T1000 (cell line): ENCODE results near the gene LRRC4C.

ENCODE experiments used
- DNase-seq: peaks from one replicate; lab custom pipeline; 2025; ENCODE audit warnings: mixed read lengths; lab: John Stamatoyannopoulos, UW

LRRC4C gene

GRCh38 chr11:41414771-41415440 lies 44.5 kb downstream of the LRRC4C start:
- no peak for DNase-seq

GRCh38 chr11:41413843-41414242 lies 45.6 kb downstream of the LRRC4C start:
- no peak for DNase-seq

- DNase-seq, result no peak
Observed at GRCh38 chr11:41405812-41406211, 53.6 kb downstream of the LRRC4C start.

GRCh38 chr11:41404109-41404508 lies 55.3 kb downstream of the LRRC4C start:
- no peak for DNase-seq

DNA sequence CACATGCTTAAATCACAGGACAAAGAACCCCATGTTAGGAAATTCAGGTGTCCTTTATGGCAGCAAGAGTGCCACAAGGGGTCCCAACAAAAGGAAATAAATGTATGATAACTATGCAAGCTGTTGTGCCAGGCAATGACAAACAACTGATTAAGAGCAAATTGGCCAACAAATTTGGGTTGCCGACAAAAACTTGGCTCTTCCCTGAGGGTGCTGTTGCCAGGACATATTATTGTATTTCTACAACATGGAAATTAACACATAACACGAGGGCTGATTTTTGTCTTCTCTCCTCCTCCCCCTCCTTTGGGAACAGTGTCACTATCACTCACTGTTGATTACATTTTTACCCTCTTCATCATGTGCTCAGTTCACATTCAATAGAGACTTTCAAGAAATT lies 56.0 kb downstream of the LRRC4C start:
- DNase-seq, result no peak

DNA sequence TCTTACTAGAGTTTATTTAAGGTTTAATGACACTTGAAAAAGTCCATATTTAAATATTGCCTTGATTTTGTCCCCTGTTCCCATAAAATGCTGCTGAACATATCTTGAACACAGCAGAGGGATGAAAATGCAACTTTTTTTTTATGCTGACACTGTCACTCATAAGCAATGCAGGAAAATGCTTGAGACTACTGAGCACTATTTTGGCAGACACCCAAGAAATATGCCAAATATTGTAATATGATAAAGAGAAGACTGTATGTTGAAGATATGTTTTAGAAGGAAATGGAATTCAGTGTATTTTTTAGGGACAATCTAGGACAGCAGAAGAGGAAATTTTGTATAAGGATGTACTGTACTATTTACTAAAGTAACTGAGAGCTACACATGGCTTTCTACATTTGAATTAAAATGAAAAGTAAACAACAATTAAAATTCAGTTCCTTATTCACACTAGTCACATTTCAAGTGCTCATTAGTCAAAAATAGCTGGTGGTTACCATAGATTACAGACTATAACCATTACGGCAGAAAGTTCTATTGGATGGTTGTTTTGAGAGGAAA lies 58.6 kb downstream of the LRRC4C start:
- no peak for DNase-seq

DNA sequence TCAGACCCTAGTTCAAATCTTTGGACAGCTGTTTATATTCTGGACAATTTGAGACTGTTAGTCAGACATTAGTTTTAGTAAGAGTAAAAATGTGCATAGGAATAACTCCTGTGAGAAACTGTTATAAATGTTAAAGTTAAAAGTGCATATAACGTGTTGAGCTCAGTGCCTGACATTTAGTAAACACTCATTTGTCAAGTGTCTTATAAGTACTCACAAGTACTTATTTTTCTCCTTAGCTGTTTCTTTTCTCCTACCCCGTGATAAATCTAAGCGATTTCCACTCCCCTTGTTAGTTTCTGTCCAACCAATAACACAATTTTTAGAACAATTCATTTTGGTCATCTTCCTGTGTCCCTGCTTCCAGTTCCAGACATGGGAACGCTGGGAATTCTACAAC lies 59.3 kb downstream of the LRRC4C start:
- no peak for DNase-seq

- DNase-seq, result no peak
Observed at GRCh38 chr11:41399323-41399722, 60.1 kb downstream of the LRRC4C start.

DNA sequence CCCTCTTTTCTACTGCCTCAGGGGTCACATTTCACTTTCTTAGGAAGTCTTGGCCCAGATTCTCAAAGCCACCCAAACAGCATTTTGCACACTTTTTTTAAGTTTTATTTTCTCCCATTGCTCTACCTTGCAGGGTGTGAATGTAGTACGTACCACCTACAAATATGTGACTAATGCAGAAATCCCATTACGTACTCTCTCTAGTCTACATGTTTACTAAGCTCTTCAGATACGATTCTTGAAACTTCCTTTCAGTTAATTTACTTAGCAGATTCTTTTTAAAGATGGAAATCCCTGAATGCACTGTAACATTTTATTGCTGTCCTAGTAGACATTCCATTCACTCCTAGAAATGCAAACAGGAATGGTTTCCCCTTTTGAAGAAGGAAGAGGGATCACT lies 61.3 kb downstream of the LRRC4C start:
- DNase-seq, result no peak

DNA sequence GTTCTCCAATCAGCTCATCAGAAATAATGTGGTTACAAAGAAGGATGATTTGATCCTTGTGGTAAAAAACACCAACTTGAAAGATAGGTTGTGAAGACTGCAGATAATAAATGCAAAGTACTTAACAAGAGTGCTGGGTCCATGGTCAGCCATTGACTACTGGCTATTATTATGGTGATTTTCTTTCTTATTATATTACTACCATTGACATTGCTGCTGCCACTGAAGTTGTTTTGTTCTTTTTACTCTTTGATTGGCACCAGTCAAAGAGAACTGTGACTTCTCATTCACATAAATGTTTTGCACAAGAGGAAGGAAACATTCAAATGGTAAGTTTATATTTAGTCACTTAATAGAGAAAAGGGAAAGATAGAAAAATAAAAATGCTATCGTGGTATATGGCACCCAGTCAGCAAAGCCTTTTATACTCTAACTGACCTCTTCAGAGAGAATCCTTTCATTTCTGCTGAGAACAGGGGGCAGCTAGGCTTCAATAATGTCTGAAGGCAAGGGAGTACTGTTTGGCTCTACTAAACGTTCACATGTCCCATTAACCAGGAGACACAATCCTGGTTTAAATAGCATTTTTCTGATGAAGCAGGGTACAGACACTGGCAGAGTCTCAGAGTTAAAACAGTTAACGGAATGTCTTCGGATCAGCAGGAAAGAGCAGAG lies 64.8 kb downstream of the LRRC4C start:
- DNase-seq, result no peak

DNA sequence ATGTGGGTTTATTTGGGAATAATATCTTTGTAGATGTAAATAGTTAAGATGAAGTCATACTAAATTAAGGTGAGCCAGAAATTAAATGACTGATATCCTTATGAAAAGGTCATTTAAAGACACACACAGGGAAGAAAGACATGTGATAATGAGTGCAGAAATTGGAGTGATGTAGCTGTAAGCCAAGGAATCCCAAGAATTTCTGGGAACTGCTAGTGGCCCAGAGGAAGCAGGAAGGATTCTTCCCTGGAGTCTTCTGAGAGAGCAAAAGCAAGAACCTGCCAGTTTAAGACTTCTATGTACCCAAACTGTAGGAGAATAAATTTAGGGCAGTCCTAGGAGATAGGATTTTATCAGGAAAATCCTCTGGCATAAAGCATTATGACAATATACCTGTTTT lies 66.9 kb downstream of the LRRC4C start:
- no peak for DNase-seq

DNA sequence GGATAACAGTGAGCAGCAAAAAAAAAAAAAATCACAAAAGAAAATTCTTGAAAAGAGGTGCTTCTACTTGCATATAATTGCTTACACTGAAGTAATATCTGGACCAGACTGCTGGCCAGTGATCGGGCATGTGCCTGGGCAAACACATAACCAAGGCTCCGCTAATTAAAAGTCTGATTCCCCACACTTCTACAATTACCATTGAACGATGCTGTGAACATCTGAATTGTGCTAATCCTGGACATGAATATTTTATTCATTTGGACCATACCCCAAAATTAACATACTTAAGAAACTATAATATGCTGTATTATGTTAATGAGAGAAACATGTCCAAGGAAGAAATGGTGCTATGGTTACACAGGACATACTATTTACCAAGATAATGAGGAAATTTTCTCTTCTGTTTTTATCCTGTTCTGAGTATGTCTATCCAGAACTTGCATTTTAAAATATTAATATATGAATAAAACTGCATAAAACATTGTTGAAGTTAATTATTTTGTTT lies 69.8 kb downstream of the LRRC4C start:
- no peak for DNase-seq

DNA sequence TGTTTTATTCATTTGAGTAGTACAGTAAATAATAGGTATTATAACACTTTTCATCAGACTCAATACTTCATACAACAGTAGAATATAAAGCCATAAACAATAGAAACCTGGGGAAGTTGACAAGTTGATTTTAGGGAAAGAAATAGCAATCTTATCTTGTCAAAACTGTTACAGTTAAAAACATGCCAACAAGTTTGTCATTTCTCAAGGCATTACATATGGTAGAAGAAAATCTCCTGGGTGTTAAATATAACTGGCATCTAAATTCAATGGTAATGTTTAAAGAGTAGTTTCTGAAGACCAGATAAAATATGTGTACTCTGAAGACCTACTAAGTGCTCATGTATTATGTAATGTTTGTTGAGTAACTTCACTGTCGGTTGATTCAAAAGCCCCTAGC lies 75.1 kb downstream of the LRRC4C start:
- DNase-seq, result no peak

- DNase-seq, result no peak
Observed at GRCh38 chr11:41383768-41384167, 75.7 kb downstream of the LRRC4C start.

GRCh38 chr11:41382927-41383326 lies 76.5 kb downstream of the LRRC4C start:
- no peak for DNase-seq

GRCh38 chr11:41379084-41379483 lies 80.4 kb downstream of the LRRC4C start:
- DNase-seq, result no peak

DNA sequence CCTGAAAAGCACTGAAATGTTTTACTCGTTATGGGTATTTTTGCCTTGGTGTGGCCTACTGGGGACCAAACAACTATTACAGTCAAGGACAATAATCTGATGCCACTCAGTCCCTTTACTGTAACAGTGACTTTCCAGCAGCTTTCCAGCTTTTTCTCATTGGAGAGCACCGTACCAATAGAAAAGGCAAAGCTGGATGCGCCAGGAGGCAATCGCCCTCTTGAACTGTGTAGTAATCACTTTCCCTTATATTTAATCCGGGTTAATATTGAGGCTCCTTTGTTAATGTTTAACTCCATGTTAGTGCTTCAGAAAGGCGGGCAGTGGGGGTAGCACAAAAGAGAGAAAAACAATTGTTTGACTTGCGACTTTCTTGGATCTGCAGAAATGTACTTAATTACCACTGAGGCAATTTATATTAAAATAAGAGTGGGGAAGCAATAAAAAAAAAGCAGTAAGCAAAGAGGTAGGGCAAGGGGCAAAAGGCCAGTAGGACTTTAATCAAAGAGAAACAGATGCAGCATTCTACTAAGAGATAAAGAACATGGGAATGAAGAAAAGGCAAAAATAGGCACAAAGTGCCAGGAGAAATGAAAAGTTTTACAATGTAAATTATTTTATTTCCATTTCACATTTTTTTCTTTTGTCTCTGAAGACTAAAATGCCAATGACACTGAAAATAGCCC lies 81.6 kb downstream of the LRRC4C start:
- no peak for DNase-seq

GRCh38 chr11:41351825-41352224 lies 107.6 kb downstream of the LRRC4C start:
- DNase-seq, result no peak

GRCh38 chr11:41346042-41346441 lies 113.4 kb downstream of the LRRC4C start:
- no peak for DNase-seq

DNA sequence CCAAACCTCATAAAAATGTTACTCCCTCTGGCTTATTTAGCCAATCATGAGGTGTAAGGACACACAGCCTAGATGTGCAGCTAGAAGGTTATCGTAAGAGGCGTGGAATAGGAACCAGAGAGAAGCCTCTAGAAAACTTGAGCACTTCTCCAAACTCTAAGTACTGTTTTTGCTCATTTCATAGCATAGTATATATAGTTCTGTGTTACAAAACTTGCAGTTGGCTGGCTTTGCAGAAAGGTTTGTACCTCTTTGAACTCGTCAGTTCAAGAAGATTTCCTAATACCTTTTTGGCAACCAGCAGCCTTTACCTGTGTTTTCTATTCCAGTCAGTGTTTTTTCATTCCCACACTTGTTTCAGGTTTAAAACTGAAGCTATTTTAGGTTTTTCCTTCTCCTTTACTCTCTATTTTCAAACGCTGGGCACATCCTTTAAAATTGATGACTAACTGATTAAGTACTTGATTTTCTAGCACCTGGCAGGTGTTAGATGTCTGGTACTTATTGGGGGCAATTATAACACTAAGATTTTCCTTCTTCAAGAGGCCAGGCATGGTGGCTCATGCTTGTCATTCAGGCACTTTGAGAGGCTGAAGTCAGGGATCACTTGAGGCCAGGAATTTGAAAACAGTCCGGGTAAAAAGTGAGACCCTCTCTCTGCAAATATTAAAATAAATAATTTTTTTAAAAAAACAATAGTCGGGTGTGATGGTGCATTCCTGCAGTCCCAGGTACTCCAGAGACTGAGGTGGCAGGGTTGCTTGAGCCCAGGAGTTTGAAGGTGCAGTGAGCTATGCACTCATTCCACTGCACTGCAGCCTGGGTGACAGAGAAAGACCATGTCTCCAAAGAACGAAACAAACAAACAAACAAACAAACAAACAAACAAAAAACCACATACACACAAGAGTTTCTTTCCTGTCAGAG lies 125.2 kb downstream of the LRRC4C start:
- no peak for DNase-seq

GRCh38 chr11:41333357-41333756 lies 126.1 kb downstream of the LRRC4C start:
- DNase-seq, result no peak

- no peak for DNase-seq
Observed at GRCh38 chr11:41328324-41328723, 131.1 kb downstream of the LRRC4C start.
